D341Med (cell line): ENCODE measurements around the gene UNC50.

Experiments
- DNase-seq: peaks from one replicate; pipeline ENCODE4 v3.0.0; 2012; ENCODE audit warnings: low spot score

UNC50 gene

GRCh38 chr2:98608116-98608961, at the start of gene UNC50, which contains the start of gene COA5:
Gene UNC50 (plus strand): TSS chr2:98608589. CDS start chr2:98609760, 1,171 bp downstream.
Gene COA5 (minus strand): TSS chr2:98608512. CDS start chr2:98608405, 107 bp downstream.
- peak; percentile 96 for DNase-seq

- no peak for DNase-seq
Observed at GRCh38 chr2:98558852-98559530, 49.4 kb upstream of the UNC50 start.

- no peak for DNase-seq
Observed at GRCh38 chr2:98559581-98559980, 48.8 kb upstream of the UNC50 start.

- no peak for DNase-seq
Observed at GRCh38 chr2:98560256-98560771, 48.1 kb upstream of the UNC50 start.

GRCh38 chr2:98561018-98561417, 47.4 kb upstream of the UNC50 start:
- no peak for DNase-seq

GRCh38 chr2:98561902-98562695, 46.3 kb upstream of the UNC50 start:
- DNase-seq = no peak

- DNase-seq = no peak
Observed at GRCh38 chr2:98563394-98563793, 45.0 kb upstream of the UNC50 start.

- DNase-seq = no peak
Observed at GRCh38 chr2:98564541-98565132, 43.8 kb upstream of the UNC50 start.

GRCh38 chr2:98565286-98565860, 43.0 kb upstream of the UNC50 start:
- DNase-seq = no peak

GRCh38 chr2:98565941-98566340, 42.4 kb upstream of the UNC50 start:
- DNase-seq = no peak

- DNase-seq = no peak
Observed at GRCh38 chr2:98568161-98568956, 40.0 kb upstream of the UNC50 start.

GRCh38 chr2:98569197-98569793, 39.1 kb upstream of the UNC50 start:
- peak; percentile 79 for DNase-seq

- no peak for DNase-seq
Observed at GRCh38 chr2:98569915-98570314, 38.5 kb upstream of the UNC50 start.

GRCh38 chr2:98570356-98570755, 38.0 kb upstream of the UNC50 start:
- DNase-seq = no peak

GRCh38 chr2:98571121-98571701, 37.2 kb upstream of the UNC50 start:
- DNase-seq = no peak

- DNase-seq = no peak
Observed at GRCh38 chr2:98571796-98572195, 36.6 kb upstream of the UNC50 start.

- no peak for DNase-seq
Observed at GRCh38 chr2:98572211-98572610, 36.2 kb upstream of the UNC50 start.

GRCh38 chr2:98572676-98573075, 35.7 kb upstream of the UNC50 start:
- DNase-seq = no peak

GRCh38 chr2:98573426-98573825, 35.0 kb upstream of the UNC50 start:
- DNase-seq = no peak
